Measurements from ENCODE around the gene SLC37A2.

Gene SLC37A2

DNA sequence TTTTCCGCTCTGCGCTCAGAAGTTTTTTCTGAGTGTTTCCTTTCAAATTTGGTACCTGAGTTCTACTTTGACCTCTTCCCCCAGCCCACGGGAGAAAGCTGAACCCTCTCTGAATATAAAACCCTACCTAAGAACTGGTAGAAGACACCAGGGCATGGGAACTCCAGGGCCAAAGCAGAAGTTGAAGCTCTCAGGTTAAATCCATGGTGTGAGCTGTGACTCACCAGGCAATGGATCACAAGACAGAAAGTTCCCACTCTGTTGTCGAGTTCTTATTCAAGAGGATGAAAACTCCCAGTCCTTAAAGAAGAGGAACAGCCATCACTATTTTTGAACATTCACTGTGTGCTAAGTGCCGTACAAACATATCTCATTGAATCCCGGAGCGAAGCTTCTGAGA is 39.4 kb downstream of the SLC37A2 start:
- TF ChIP-seq, protein P1, sequence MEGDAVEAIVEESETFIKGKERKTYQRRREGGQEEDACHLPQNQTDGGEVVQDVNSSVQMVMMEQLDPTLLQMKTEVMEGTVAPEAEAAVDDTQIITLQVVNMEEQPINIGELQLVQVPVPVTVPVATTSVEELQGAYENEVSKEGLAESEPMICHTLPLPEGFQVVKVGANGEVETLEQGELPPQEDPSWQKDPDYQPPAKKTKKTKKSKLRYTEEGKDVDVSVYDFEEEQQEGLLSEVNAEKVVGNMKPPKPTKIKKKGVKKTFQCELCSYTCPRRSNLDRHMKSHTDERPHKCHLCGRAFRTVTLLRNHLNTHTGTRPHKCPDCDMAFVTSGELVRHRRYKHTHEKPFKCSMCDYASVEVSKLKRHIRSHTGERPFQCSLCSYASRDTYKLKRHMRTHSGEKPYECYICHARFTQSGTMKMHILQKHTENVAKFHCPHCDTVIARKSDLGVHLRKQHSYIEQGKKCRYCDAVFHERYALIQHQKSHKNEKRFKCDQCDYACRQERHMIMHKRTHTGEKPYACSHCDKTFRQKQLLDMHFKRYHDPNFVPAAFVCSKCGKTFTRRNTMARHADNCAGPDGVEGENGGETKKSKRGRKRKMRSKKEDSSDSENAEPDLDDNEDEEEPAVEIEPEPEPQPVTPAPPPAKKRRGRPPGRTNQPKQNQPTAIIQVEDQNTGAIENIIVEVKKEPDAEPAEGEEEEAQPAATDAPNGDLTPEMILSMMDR (conservative IDR thresholded peaks at IDR 0.05; ENCODE audit: low read depth, low read length) = no peak
- Histone ChIP-seq H3K4me2 (no peak overlapping the region), H2AFZ (ENCODE audit: low read depth) (no peak overlapping the region), H3K4me1 (ENCODE audit: low read depth, poor library complexity, severe bottlenecking) (peaks cover 11% of the 10 kb centered on the region), H3K4me3 (IDR thresholded peaks at IDR 0.05; ENCODE audit: insufficient read depth, low read depth, low read length) (no peak overlapping the region), H3K79me2 (ENCODE audit: insufficient read depth, low read depth) (no peaks in the 10 kb centered on the region), H4K20me1 (ENCODE audit: insufficient read depth) (no peaks in the 10 kb centered on the region), H3K9ac (no peak overlapping the region), H3K36me3 (ENCODE audit: insufficient read depth) (no peaks in the 10 kb centered on the region), H3K27me3 (ENCODE audit: insufficient read depth, low read depth) (no peaks in the 10 kb centered on the region), H3K27ac (no peak overlapping the region)

DNA sequence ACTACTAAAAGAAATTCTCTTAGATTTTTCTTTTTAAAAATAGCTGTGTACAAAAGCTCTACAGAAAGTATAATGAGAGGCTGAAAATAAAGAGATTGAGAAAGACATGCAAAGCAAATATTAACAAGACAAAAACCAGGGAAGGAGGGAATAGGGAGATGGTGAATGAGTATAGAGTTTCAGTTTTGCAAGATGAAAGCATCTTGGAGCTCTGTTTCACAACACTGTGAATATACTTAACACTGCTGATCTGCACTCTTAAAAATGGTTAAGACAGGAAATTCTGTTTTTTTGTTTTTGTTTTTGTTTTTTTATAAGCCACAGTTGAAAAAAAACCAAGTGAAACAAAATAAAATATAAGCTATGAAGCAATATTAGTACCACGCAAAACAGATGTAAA is 42.8 kb downstream of the SLC37A2 start:
- TF ChIP-seq, protein P1 (conservative IDR thresholded peaks at IDR 0.05; ENCODE audit: low read depth, low read length) = no peak

DNA sequence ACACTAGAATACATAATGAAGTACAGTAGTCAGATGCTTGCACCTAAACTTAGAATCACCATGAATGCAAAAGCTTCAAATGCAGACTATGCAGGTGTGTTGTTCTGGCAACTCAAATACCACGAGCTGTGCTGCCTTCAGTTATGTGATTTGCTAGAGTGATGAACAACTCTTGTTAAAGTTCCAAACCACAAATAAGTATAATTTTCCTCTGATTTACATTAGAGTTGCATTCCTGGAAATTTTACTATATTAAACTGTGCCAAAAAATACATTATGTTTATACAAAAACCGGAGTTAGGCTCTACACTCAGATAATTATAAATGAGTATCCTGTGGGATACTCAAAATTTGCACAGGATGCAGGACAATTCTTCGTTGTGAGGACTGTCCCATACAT is 45.4 kb downstream of the SLC37A2 start:
- Histone ChIP-seq H4K20me1 (ENCODE audit: insufficient read depth) (no peaks in the 10 kb centered on the region), H3K4me3 (IDR thresholded peaks at IDR 0.05; ENCODE audit: insufficient read depth, low read depth, low read length) (no peak overlapping the region), H2AFZ (ENCODE audit: low read depth) (no peak overlapping the region), H3K4me2 (no peak overlapping the region), H3K27ac (no peak overlapping the region), H3K9ac (no peak overlapping the region), H3K27me3 (ENCODE audit: insufficient read depth, low read depth) (no peaks in the 10 kb centered on the region), H3K36me3 (ENCODE audit: insufficient read depth) (no peaks in the 10 kb centered on the region), H3K79me2 (ENCODE audit: insufficient read depth, low read depth) (no peaks in the 10 kb centered on the region), H3K4me1 (ENCODE audit: low read depth, poor library complexity, severe bottlenecking) (peaks cover 24% of the 10 kb centered on the region)
- TF ChIP-seq, protein P1 (conservative IDR thresholded peaks at IDR 0.05; ENCODE audit: low read depth, low read length) = no peak

More for the DNA sequence above, 42.8 kb downstream of the SLC37A2 start:
- H2AFZ ChIP-seq (ENCODE audit: low read depth) = no peak overlapping the region
- H3K9ac ChIP-seq = no peak overlapping the region
- no peaks in the 10 kb centered on the region for H3K27me3 ChIP-seq (ENCODE audit: insufficient read depth, low read depth)
- H3K4me3 ChIP-seq (IDR thresholded peaks at IDR 0.05; ENCODE audit: insufficient read depth, low read depth, low read length) = no peak overlapping the region
- H3K4me2 ChIP-seq = no peak overlapping the region
- H3K79me2 ChIP-seq (ENCODE audit: insufficient read depth, low read depth) = no peaks in the 10 kb centered on the region
- no peaks in the 10 kb centered on the region for H4K20me1 ChIP-seq (ENCODE audit: insufficient read depth)
- H3K27ac ChIP-seq = no peak overlapping the region
- H3K4me1 ChIP-seq (ENCODE audit: low read depth, poor library complexity, severe bottlenecking) = peaks cover 19% of the 10 kb centered on the region
- H3K36me3 ChIP-seq (ENCODE audit: insufficient read depth) = no peaks in the 10 kb centered on the region

- H3K79me2 ChIP-seq (ENCODE audit: insufficient read depth, low read depth) = no peaks in the 10 kb centered on the region
- peaks cover 22% of the 10 kb centered on the region for H3K4me1 ChIP-seq (ENCODE audit: low read depth, poor library complexity, severe bottlenecking)
- no peaks in the 10 kb centered on the region for H3K27me3 ChIP-seq (ENCODE audit: insufficient read depth, low read depth)
- peak overlapping the region; percentile 43; the same call in 1 of the 2 replicates for H3K27ac ChIP-seq
- no peak overlapping the region for H2AFZ ChIP-seq (ENCODE audit: low read depth)
- no peak overlapping the region for H3K4me3 ChIP-seq (IDR thresholded peaks at IDR 0.05; ENCODE audit: insufficient read depth, low read depth, low read length)
- TF ChIP-seq, protein P1 (conservative IDR thresholded peaks at IDR 0.05; ENCODE audit: low read depth, low read length) = no peak
- H4K20me1 ChIP-seq (ENCODE audit: insufficient read depth) = no peaks in the 10 kb centered on the region
- peak overlapping the region; percentile 69; the same call in 1 of the 2 replicates for H3K9ac ChIP-seq
- no peaks in the 10 kb centered on the region for H3K36me3 ChIP-seq (ENCODE audit: insufficient read depth)
- peak overlapping the region; percentile 63; the same call in 1 of the 2 replicates for H3K4me2 ChIP-seq
Observed at GRCh38 chr11:125110506-125110905, 47.4 kb downstream of the SLC37A2 start.

Measured in KMS-11 (cell line).